Suprapubic skin (tissue), 3 donors: ENCODE data around the gene AACS.

ENCODE experiments used
- EP300 ChIP-seq: sonication (generic); formaldehyde crosslinking; IDR thresholded peaks from one replicate; pipeline ENCODE4 v1.6.1; 2017; ENCODE audit warnings: antibody characterized with exemption
- TF ChIP-seq, protein P1 (sequence below), 2 donors: fragments of 200-600 bp in 1 of 2; fragments of 450-650 bp in 1 of 2; sonication (generic) in 1 of 2; IDR thresholded peaks; one replicate each; pipeline ENCODE4 v1.5.1; 2016 to 2019; ENCODE audit warnings: antibody characterized with exemption in 2 of 2, mild to moderate bottlenecking in 1 of 2, moderate library complexity in 1 of 2

DNA sequence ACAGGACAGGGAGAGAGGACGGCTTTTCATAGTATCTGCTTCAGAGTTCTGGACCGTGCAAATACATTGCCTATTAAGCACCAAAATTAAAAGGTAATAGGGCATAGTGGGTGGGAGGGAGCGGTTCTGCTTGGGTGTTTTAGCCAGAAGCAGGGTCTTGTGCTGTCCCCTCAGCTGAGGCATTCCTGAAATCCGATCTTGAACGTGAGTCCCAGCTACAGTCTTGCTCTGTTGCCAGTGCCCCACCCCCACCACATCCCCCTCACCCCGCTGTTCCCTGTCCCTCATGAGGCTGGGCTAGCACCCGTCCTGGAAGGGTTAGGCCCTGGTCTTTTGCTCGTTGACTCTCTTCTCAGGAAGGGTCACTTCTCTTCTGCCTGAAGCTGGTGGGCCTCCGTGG, 48.6 kb downstream of the AACS start:
- TF ChIP-seq, protein P1, sequence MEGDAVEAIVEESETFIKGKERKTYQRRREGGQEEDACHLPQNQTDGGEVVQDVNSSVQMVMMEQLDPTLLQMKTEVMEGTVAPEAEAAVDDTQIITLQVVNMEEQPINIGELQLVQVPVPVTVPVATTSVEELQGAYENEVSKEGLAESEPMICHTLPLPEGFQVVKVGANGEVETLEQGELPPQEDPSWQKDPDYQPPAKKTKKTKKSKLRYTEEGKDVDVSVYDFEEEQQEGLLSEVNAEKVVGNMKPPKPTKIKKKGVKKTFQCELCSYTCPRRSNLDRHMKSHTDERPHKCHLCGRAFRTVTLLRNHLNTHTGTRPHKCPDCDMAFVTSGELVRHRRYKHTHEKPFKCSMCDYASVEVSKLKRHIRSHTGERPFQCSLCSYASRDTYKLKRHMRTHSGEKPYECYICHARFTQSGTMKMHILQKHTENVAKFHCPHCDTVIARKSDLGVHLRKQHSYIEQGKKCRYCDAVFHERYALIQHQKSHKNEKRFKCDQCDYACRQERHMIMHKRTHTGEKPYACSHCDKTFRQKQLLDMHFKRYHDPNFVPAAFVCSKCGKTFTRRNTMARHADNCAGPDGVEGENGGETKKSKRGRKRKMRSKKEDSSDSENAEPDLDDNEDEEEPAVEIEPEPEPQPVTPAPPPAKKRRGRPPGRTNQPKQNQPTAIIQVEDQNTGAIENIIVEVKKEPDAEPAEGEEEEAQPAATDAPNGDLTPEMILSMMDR (IDR thresholded peaks at IDR 0.05) = no peak
- no peak for TF ChIP-seq EP300
